Measurements from ENCODE around the gene LEFTY1. TPM values are rescaled to one million over a fixed set of nuclear protein-coding genes. Genes with fewer than 3 reads are reported as not detected.

The LEFTY1 gene
- total RNA-seq, 2 donors from 2014 or later = 1.7 to 2.0 TPM

Small RNAs within 50 kb of the gene (microRNA-seq; reads per million reads assigned to microRNA genes)
- gene MIR6741 = 0.67 reads per million

Small RNAs within 50 kb of the gene (small RNA-seq; reads per million reads assigned to genes)
- gene AL117348.1 = 0 reads per million in 2 donors

Other genes with a start within 250 kb of the LEFTY1 start
- 10 to 100 TPM; 36.4 to 93.6 TPM for gene ENAH, start 236.0 kb downstream of the LEFTY1 start, total RNA-seq
- gene SRP9, start 111.3 kb downstream of the LEFTY1 start, total RNA-seq = 100 to 1,000 TPM; 168 to 324 TPM
- gene EPHX1, start 79.0 kb downstream of the LEFTY1 start, total RNA-seq = 100 to 1,000 TPM; 151 to 232 TPM
- gene TMEM63A, start 6.8 kb downstream of the LEFTY1 start, total RNA-seq = 100 to 1,000 TPM; 141 to 192 TPM
- gene PYCR2, start 35.1 kb upstream of the LEFTY1 start, total RNA-seq = 10 to 100 TPM; 70.8 to 80.2 TPM
- 1 to 10 TPM in 1 of 2 donors, not detected in 1; 7.9 TPM for gene LEFTY2, start 52.1 kb upstream of the LEFTY1 start, total RNA-seq
- 10 to 100 TPM; 19.9 to 24.8 TPM for gene SDE2, start 110.2 kb upstream of the LEFTY1 start, total RNA-seq
- 100 to 1,000 TPM; 400 to 481 TPM for gene H3-3A, start 173.6 kb upstream of the LEFTY1 start, total RNA-seq

All from prostate gland (tissue), 2 donors.